Adipose tissue (tissue), 3 donors: ENCODE results near the gene SMIM29. TPM values are rescaled to one million over a fixed set of nuclear protein-coding genes. Genes with fewer than 3 reads are reported as not detected.

Source experiments
- H3K27ac ChIP-seq: one replicate; pipeline ENCODE4 v1.5.1; 2013; ENCODE audit warnings: low read depth, low read length
- whole genome bisulfite sequencing, 3 donors: extraction: QIAGEN DNeasy Blood & Tissue Kit; methylation state at CpG; one replicate each; pipeline ENCODE4 v1.1.7; 2013; 5-methylcytosine and 5-hydroxymethylcytosine counted together
- polyA plus RNA-seq, 3 donors: library from polyadenylated mRNA; stranded (reverse); fragments of 200-250 nt; gene quantifications; one replicate each; pipeline ENCODE4 v1.2.3, GENCODE V29; 2013
- donor health status: healthy with polysubstance abuse.
- donor health status: Bipolar disorder and iron deficiency.
- donor health status: healthy.

The SMIM29 gene
- polyA plus RNA-seq: 10 to 100 TPM; 15.6 to 55.2 (median 16.7) TPM

GRCh38 chr6:34248727-34249468 is at the start of gene SMIM29:
Gene SMIM29, minus strand, starts transcription at chr6:34249006. Its CDS starts 1,215 bp downstream, at chr6:34247791.
- H3K27ac ChIP-seq: peak within 1 kb of the TSS; percentile 66
- 0 to 1% (median 0%) methylated on average over 72 to 79 of the region's 79 CpGs for WGBS, 3 donors

DNA sequence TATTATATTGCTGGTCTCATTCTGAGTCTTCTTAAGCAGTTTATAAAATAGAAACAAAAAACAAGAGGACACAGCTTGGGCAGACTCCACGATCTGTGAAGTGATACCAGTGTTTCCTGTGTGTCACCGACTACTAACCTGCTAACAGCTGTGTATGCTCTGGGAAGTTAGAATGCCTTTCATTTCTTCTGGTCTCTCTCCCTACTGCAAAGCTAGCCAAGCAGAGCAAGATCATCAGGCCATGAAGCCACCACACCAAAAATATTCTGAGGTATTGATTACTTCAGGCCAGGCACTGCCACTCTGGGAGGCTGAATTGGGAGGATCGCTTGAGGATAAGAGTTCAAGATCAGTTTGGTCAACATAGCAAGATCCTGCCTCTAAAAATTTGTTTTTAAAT is 46.9 kb upstream of the SMIM29 start:
- 62 to 82% (median 64%) methylated on average over 3 of the region's 3 CpGs for WGBS, 3 donors
- H3K27ac ChIP-seq: no peak overlapping the region

- H3K27ac ChIP-seq: no peak overlapping the region
- WGBS, 3 donors: 95 to 100% (median 97%) methylated on average over 3 of the region's 3 CpGs
These were observed 44.1 kb upstream of the SMIM29 start for GRCh38 chr6:34292954-34293353.

DNA sequence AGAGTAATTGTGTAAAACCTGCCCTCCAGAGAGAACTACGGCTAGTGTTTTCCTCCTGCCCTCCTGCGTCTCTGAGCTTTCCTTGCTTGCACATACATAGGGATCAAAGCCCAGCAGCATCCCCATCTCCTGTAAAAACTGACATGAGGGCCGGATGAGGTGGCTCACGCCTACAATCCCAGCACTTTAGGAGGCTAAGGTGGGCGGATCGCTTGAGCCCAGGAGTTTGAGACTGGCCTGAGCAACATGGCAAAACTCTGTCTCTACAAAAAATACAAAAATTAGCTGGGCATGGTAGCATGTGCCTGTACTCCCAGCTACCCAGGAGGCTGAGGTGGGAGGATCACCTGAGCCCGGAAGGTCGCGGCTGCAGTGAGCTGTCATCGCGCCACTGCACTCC is 40.3 kb upstream of the SMIM29 start:
- 90 to 95% (median 95%) methylated on average over 11 of the region's 11 CpGs for WGBS, 3 donors
- no peak overlapping the region for H3K27ac ChIP-seq

DNA sequence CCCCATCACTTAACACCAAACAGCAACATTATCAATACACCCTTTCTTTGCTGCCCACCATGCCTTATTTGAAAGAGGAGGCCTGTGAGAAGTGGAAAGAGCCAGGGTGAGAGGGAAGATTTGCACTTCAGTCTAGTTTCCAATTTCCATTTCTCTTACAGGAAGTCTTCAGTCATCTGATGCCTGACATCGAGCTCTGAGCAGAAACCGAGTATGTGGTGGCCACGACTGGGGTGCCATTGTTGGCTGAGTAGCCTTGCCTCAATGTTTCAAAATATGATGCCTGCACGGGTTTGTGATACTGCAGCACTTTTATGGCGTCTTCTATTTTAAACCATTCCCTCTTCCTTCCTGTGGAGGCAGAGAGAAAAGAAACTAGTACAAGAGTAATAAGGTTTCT is 39.8 kb upstream of the SMIM29 start:
- no peak overlapping the region for H3K27ac ChIP-seq
- 23 to 71% (median 30%) methylated on average over 5 of the region's 5 CpGs for WGBS, 3 donors

DNA sequence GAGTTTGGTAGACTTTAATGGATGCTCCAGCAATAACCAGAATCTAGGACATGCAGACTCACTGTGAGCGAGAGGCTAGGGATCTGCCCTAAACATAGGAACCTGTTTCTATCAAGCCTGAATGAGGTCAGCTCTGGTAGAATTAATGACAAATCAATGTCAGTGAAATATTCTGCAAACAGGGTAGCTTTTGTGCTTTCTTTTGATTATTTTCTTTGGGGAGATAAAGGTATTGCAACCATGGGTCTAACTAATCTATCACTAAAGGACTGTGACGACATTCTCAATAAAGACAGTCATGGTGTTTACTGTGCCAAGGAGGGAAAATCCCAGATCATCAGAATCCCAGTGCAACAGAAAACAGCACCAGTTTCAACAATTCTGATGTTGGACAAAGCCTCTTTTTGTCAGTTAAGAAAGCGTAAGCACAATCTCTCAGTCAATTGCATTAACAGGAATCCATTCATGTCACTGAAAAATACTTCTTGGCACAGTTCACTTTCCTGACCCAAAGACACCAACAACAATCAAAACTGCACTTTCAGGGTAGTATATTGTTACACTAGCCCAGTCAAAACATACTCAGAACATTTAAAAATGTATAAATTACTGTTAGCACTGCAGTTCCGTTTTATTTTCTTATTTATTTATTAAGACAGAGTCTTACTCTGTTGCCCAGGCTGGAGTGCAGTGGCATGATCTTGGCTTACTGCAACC is 36.8 kb upstream of the SMIM29 start:
- H3K27ac ChIP-seq: no peak overlapping the region
- WGBS, 3 donors: 65 to 74% (median 68%) methylated on average over 4 of the region's 4 CpGs

DNA sequence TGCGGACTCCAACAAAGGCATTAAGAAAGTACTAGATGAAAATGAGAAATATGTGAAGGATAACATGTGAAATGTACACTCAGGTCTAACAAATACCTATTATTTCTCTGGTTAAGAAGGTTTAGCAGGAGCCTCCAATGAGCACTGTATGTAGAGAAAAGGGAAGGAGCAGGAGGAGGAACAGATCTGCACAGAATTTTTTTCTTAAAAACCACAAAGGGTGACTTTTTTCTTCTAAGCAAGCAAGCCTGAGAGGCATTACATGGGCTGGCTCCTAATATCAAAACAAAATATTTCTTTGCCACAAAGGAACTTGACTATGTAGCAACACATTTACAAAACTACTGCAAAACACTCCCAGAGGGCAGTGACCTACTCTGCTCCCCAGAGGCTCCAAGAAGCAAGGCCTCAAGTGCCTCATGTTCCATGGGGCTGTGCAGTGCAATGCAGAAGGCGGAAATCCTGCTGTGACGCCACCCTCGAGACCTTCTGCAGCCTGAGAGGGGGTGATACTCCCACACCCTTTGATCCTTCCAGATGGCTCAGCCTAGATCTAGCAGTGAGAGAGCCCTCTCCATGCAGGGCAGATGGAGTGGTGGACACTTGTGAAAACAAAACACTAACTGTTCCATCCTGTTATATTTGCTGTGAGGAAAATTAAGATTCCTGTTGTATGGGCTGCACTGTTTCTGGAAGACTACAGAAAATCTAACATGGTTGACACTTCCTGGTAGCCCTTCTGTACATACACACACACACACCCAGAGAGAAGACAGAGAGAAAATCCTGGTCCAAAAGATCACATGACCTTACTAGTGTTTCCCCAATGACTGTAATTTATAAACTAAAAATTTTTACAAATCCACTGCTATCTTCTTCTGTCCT is 36.0 kb upstream of the SMIM29 start:
- 39 to 75% (median 40%) methylated on average over 4 of the region's 4 CpGs for WGBS, 3 donors
- H3K27ac ChIP-seq: no peak overlapping the region

- 73 to 83% (median 76%) methylated on average over 6 of the region's 6 CpGs for WGBS, 3 donors
- no peak overlapping the region for H3K27ac ChIP-seq
These were observed 33.0 kb upstream of the SMIM29 start for GRCh38 chr6:34281702-34282334.

- H3K27ac ChIP-seq: no peak overlapping the region
- 80 to 92% (median 89%) methylated on average over 4 of the region's 4 CpGs for WGBS, 3 donors
These were observed 31.4 kb upstream of the SMIM29 start for GRCh38 chr6:34280216-34280615.

GRCh38 chr6:34278833-34279232 is 30.0 kb upstream of the SMIM29 start:
- WGBS, 3 donors: 78 to 97% (median 95%) methylated on average over 5 of the region's 5 CpGs

DNA sequence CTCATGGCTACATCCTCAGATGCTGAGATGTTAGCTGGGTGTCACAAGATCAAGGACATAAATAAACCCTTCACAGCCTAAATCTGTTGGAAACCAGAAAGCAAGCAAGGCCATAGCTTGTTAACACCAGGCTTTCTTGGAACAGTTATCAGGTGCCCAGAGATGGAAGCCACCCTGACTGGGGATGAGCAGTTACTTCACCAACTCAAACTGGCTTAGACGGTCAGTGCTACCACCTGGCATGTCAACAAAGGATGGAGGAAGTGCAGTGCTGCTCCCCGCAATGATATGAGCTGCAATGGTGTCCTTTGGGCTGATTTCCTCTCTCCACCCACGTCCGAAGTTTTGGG is 28.9 kb upstream of the SMIM29 start:
- H3K27ac ChIP-seq: no peak overlapping the region
- WGBS, 3 donors: 84 to 88% (median 87%) methylated on average over 4 of the region's 4 CpGs

More at GRCh38 chr6:34278833-34279232, 30.0 kb upstream of the SMIM29 start:
- no peak overlapping the region for H3K27ac ChIP-seq

DNA sequence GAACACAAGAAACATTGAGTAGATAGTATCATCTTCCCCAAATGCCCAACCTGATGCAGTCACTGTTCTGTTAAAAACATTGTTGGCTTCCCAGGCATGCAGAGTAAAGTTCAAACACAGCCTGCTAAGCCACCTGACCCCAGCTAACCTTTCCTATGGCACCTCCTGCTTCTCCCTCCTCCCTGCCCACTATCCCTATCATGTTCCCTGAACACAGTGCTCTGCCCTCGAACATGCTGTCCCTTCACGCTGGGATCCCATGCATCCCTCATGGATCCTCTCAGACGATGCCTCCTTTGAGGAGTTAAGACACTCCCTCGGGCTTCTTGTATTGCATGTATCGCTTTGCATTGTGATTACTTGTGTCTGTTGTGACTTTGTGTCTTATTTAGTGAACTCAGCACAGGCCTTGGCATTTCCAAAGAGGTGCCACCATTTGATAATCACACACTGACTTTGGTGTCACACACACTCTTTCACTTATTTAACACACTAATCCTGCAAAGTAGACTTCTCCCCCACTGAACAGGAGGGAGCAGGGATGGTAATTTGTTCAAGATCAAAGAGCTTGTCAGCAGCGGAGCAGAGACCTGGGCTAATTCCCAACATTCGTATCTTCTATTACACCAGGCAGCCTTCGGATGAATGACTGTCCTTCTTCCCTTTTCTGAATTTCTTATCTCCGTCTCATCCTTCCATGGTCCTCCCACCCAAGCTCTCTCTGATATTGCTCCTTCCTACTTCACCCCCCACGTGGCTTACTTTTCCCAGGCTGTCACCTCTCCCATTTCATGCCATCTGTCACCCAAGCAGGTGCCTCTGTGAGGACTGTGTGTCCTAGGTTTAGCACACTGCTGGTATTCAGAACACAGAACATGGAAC is 28.3 kb upstream of the SMIM29 start:
- WGBS, 3 donors: 66 to 74% (median 70%) methylated on average over 10 of the region's 10 CpGs
- H3K27ac ChIP-seq: no peak overlapping the region

GRCh38 chr6:34276191-34276590 is 27.4 kb upstream of the SMIM29 start:
- whole genome bisulfite sequencing, 3 donors: 91 to 95% (median 92%) methylated on average over 5 of the region's 5 CpGs
- no peak overlapping the region for H3K27ac ChIP-seq

DNA sequence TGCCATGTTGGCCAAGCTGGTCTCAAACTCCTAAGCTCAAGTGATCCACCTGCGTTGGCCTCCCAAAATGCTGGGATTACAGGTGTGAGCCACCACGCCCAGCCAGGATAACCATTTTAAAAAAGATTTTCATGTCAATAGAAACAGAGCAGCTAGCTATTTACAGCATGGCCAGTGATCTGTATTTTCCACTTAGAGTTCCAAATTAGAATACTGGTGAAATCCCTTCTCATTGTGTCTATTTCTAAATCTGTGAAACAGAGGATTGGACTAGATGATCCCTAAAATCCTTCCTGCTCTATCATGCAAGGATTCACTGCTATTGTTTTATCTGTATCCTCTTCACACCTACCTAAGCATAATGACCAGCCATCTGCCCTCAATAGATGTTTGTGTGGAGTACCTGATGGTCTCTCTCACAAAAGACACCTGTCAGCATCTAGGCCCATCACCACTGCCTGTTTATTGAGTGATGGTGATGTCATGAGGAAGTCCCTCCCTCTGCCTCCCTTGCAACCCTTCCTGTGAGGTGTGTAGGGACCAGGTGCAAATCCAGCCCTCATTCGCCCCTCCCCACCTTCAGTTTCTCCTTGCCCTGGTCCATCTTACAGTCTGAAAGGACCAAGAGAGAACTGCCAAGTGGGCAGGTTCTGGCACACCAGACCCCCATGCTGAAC is 26.5 kb upstream of the SMIM29 start:
- 90 to 99% (median 93%) methylated on average over 3 of the region's 3 CpGs for WGBS, 3 donors
- H3K27ac ChIP-seq: no peak overlapping the region

GRCh38 chr6:34274129-34274528 is 25.3 kb upstream of the SMIM29 start:
- 95 to 100% (median 100%) methylated on average over 1 of the region's 1 CpG for WGBS, 3 donors
- no peak overlapping the region for H3K27ac ChIP-seq

DNA sequence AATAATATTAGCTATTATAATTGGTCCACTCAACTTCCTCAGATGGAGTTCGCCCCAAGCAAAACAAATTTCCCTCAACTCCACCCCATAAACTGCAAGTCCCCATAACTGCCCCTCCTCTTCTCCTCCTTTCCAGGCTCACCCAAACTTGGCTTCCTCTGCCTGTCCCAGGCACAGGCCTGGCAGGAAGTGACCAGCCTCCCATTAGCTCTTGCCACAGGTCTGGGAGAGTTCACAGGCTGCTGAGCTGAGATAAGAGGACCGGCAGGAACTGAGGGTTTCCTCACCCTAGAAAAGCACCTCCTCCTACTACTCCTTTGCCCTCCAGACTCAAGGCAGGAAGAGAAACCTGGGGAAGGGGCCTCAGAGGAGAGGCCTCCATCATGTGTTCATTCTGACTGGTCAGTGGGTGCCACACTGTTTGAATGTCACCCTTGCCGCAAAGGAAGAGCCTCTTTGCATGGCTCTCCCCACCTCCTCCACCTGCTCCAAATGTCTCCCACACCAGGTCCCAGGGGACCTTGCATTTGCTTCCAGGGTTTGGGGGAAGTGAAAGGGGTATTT is 24.5 kb upstream of the SMIM29 start:
- 36 to 67% (median 45%) methylated on average over 3 of the region's 3 CpGs for WGBS, 3 donors

More for the DNA sequence above, 24.5 kb upstream of the SMIM29 start:
- no peak overlapping the region for H3K27ac ChIP-seq
